Activated B cell treated with CpG ODN at 0.5 μM for 24 hours (primary cell): ENCODE measurements around the gene KLK7. TPM values are rescaled to one million over a fixed set of nuclear protein-coding genes. Genes with fewer than 3 reads are reported as not detected.

ENCODE experiments used
- ATAC-seq: fragments of 200-7000 bp; cut with Tn5 transposase; one replicate; pipeline ENCODE4 v1.10.0; 2021; ENCODE audit warnings: low read depth, mild to moderate bottlenecking, moderate library complexity
- CTCF ChIA-PET: fragments of 350-600 bp; sonication (Branson Sonifier 250); formaldehyde crosslinking; loops from one replicate; lab custom pipeline; 2021; ENCODE audit warnings: antibody characterized with exemption; lab: Charles Lee
- POLR2A ChIA-PET: fragments of 350-600 bp; sonication (Branson Sonifier 250); formaldehyde crosslinking; loops from one replicate; lab custom pipeline; 2021; ENCODE audit warnings: antibody characterized with exemption; lab: Charles Lee
- DNase-seq: peaks from one replicate; pipeline ENCODE4 v3.0.0; 2022
- H3K27ac Mint-ChIP-seq: one replicate; pipeline ENCODE4 v1.8.0; 2020; ENCODE audit warnings: mixed read lengths
- H3K27me3 Mint-ChIP-seq: one replicate; pipeline ENCODE4 v1.8.0; 2021; ENCODE audit warnings: mixed read lengths
- H3K36me3 Mint-ChIP-seq: one replicate; pipeline ENCODE4 v1.8.0; 2021; ENCODE audit warnings: low read depth, mixed read lengths
- H3K4me1 Mint-ChIP-seq: one replicate; pipeline ENCODE4 v1.8.0; 2021; ENCODE audit warnings: mixed read lengths
- H3K4me3 Mint-ChIP-seq: one replicate; pipeline ENCODE4 v1.8.0; 2020; ENCODE audit warnings: mild to moderate bottlenecking, mixed read lengths
- H3K9me3 Mint-ChIP-seq: one replicate; pipeline ENCODE4 v1.8.0; 2020; ENCODE audit warnings: mixed read lengths
- CTCF ChIP-seq: fragments of 200-600 bp; IDR thresholded peaks from one replicate; pipeline ENCODE4 v1.8.0; 2022; ENCODE audit warnings: antibody characterized with exemption, mild to moderate bottlenecking
- intact Hi-C: fragments of 100-400 bp; cut with micrococcal nuclease; formaldehyde crosslinking; loops from one replicate; pipeline ENCODE4 v1.15.1; 2024
- total RNA-seq: library from RNA; stranded (reverse); gene quantifications from 2 replicates; pipeline ENCODE4 v1.2.3, GENCODE V29; 2022

KLK7 gene
- total RNA-seq, 1 donor from 2014 or later = not detected

GRCh38 chr19:50964266-50964665 lies 19.5 kb downstream of the KLK7 start:
- Mint-ChIP-seq H3K4me3 (no peak overlapping the region), H3K27ac (no peak overlapping the region), H3K27me3 (peaks cover 14% of the 10 kb centered on the region), H3K9me3 (peaks cover 17% of the 10 kb centered on the region), H3K4me1 (no peaks in the 10 kb centered on the region), H3K36me3 (no peaks in the 10 kb centered on the region)
- ATAC-seq (no peak), DNase-seq (no peak)
- TF ChIP-seq CTCF = no peak
- intact Hi-C loops = no loop called here
- ChIA-PET CTCF (no interaction called here), POLR2A (no interaction called here)

- POLR2A ChIA-PET = no interaction called here
- CTCF ChIA-PET = no interaction called here
- peaks cover 14% of the 10 kb centered on the region for H3K27me3 Mint-ChIP-seq
- no peak for ATAC-seq
- H3K4me3 Mint-ChIP-seq = no peak overlapping the region
- peaks cover 18% of the 10 kb centered on the region for H3K9me3 Mint-ChIP-seq
- DNase-seq = no peak
- no peak overlapping the region for H3K27ac Mint-ChIP-seq
- TF ChIP-seq CTCF = no peak
- intact Hi-C loops = no loop called here
- no peaks in the 10 kb centered on the region for H3K36me3 Mint-ChIP-seq
- no peaks in the 10 kb centered on the region for H3K4me1 Mint-ChIP-seq
Measured at GRCh38 chr19:50963381-50963780, 20.3 kb downstream of the KLK7 start.

- Mint-ChIP-seq H3K4me3 (no peak overlapping the region), H3K4me1 (no peaks in the 10 kb centered on the region), H3K9me3 (peaks cover 18% of the 10 kb centered on the region), H3K27ac (no peak overlapping the region), H3K27me3 (peaks cover 17% of the 10 kb centered on the region), H3K36me3 (no peaks in the 10 kb centered on the region)
- CTCF ChIA-PET = no interaction called here
- DNase-seq (no peak), ATAC-seq (no peak)
- POLR2A ChIA-PET = no interaction called here
- TF ChIP-seq CTCF = no peak
- intact Hi-C loops = no loop called here
Measured at GRCh38 chr19:50962245-50962644, 21.5 kb downstream of the KLK7 start.

GRCh38 chr19:50959731-50960500 lies 23.8 kb downstream of the KLK7 start:
- Mint-ChIP-seq H3K36me3 (no peaks in the 10 kb centered on the region), H3K27me3 (peaks cover 15% of the 10 kb centered on the region), H3K4me1 (no peaks in the 10 kb centered on the region), H3K27ac (no peak overlapping the region), H3K4me3 (no peak overlapping the region), H3K9me3 (peaks cover 18% of the 10 kb centered on the region)
- POLR2A ChIA-PET = no interaction called here
- ATAC-seq (no peak), DNase-seq (no peak)
- no peak for TF ChIP-seq CTCF
- CTCF ChIA-PET = no interaction called here
- intact Hi-C loops = no loop called here

GRCh38 chr19:50957587-50957986 lies 26.1 kb downstream of the KLK7 start:
- Mint-ChIP-seq H3K27me3 (peaks cover 17% of the 10 kb centered on the region), H3K27ac (no peak overlapping the region), H3K4me1 (no peaks in the 10 kb centered on the region), H3K4me3 (no peak overlapping the region), H3K36me3 (no peaks in the 10 kb centered on the region), H3K9me3 (peaks cover 14% of the 10 kb centered on the region)
- ATAC-seq (no peak), DNase-seq (no peak)
- ChIA-PET POLR2A (no interaction called here), CTCF (no interaction called here)
- intact Hi-C loops = no loop called here
- TF ChIP-seq CTCF = no peak
